ENCODE measurements around the gene ADAD1. TPM values are rescaled to one million over a fixed set of nuclear protein-coding genes. Genes with fewer than 3 reads are reported as not detected.

Gene ADAD1
- total RNA-seq, 1 experiment from 2014 or later: not detected

GRCh38 chr4:122423246-122423645, 44.4 kb downstream of the ADAD1 start:
- no peak overlapping the region for H3T11ph ChIP-seq (ENCODE audit: low read length)
- H3K4me2 ChIP-seq (ENCODE audit: insufficient read depth, insufficient read length, low read length): no peak overlapping the region
- no peak overlapping the region for H3K4ac ChIP-seq (ENCODE audit: low read depth, low read length)
- H3K4me1 ChIP-seq (ENCODE audit: insufficient read depth, low read length): no peaks in the 10 kb centered on the region
- H3K27ac ChIP-seq (ENCODE audit: insufficient read length, low read depth, low read length): no peak overlapping the region
- no peak overlapping the region for H2BK5ac ChIP-seq (ENCODE audit: insufficient read length, low read length)
- H3K79me2 ChIP-seq (ENCODE audit: insufficient read depth, low read length): no peaks in the 10 kb centered on the region
- Mint-ChIP-seq H3K4me3 (no peak overlapping the region), H3K27me3 (ENCODE audit: low read depth) (no peaks in the 10 kb centered on the region), H3K4me1 (no peaks in the 10 kb centered on the region), H3K9me3 (no peaks in the 10 kb centered on the region), H3K36me3 (ENCODE audit: insufficient read depth in 1 of 3, low read depth in 3 of 3) (no peaks in the 10 kb centered on the region), H3K27ac (no peak overlapping the region)
- no peak for TF ChIP-seq CTCF (conservative IDR thresholded peaks at IDR 0.05)
- H2AK5ac ChIP-seq (ENCODE audit: insufficient read length, low read length): no peak overlapping the region
- H2BK20ac ChIP-seq (ENCODE audit: low read depth, low read length, poor library complexity, severe bottlenecking): no peak overlapping the region
- no peaks in the 10 kb centered on the region for H3K79me1 ChIP-seq (ENCODE audit: insufficient read depth, low read depth, low read length, poor library complexity, severe bottlenecking)
- no peak overlapping the region for H3K56ac ChIP-seq (ENCODE audit: insufficient read length, low read depth, low read length)
- no peak overlapping the region for H3K14ac ChIP-seq (ENCODE audit: insufficient read depth, low read length)
- no peak overlapping the region for H3K9ac ChIP-seq (ENCODE audit: extremely low read depth, insufficient read length, low read length)
- H2BK120ac ChIP-seq (ENCODE audit: low read depth, low read length, poor library complexity, severe bottlenecking): no peak overlapping the region
- no peak overlapping the region for H3K23ac ChIP-seq (ENCODE audit: insufficient read length, low read depth, low read length)
- H4K5ac ChIP-seq (ENCODE audit: insufficient read length, low read depth, low read length): no peak overlapping the region
- H2BK12ac ChIP-seq (ENCODE audit: insufficient read length, low read depth, low read length): no peak overlapping the region
- H4K91ac ChIP-seq (ENCODE audit: insufficient read length, low read depth, low read length): no peak overlapping the region
- H3K27me3 ChIP-seq (ENCODE audit: insufficient read depth, low read length): no peaks in the 10 kb centered on the region
- no peaks in the 10 kb centered on the region for H3K9me3 ChIP-seq (ENCODE audit: control insufficient read depth, low read depth, low read length)
- H3K18ac ChIP-seq (ENCODE audit: insufficient read length, low read depth, low read length): no peak overlapping the region
- no peak overlapping the region for H2AFZ ChIP-seq (ENCODE audit: low read length)
- no peak overlapping the region for H4K8ac ChIP-seq (replicated peaks; ENCODE audit: insufficient read length, low read depth, low read length)
- H2BK15ac ChIP-seq (ENCODE audit: low read depth, low read length): no peak overlapping the region
- no peaks in the 10 kb centered on the region for H3K23me2 ChIP-seq (ENCODE audit: insufficient read length, low read depth, low read length, poor library complexity, severe bottlenecking)
- H4K20me1 ChIP-seq (ENCODE audit: control insufficient read depth, insufficient read depth, insufficient read length): no peaks in the 10 kb centered on the region
- no peak for DNase-seq
